GM21825 (cell line): ENCODE data around the gene KLHL30.
"Not testable (repeated sequence)": the region's sequence is repeated elsewhere in the genome, so short reads cannot be mapped to it uniquely, and the experiment has no call there.

Source experiments
- ATAC-seq: cut with Tn5 transposase; IDR thresholded peaks from one replicate; pipeline ENCODE4 v1.9.1; 2021; ENCODE audit warnings: mild to moderate bottlenecking, moderate library complexity; ENCODE audit not compliant: unreplicated experiment

KLHL30 gene

DNA sequence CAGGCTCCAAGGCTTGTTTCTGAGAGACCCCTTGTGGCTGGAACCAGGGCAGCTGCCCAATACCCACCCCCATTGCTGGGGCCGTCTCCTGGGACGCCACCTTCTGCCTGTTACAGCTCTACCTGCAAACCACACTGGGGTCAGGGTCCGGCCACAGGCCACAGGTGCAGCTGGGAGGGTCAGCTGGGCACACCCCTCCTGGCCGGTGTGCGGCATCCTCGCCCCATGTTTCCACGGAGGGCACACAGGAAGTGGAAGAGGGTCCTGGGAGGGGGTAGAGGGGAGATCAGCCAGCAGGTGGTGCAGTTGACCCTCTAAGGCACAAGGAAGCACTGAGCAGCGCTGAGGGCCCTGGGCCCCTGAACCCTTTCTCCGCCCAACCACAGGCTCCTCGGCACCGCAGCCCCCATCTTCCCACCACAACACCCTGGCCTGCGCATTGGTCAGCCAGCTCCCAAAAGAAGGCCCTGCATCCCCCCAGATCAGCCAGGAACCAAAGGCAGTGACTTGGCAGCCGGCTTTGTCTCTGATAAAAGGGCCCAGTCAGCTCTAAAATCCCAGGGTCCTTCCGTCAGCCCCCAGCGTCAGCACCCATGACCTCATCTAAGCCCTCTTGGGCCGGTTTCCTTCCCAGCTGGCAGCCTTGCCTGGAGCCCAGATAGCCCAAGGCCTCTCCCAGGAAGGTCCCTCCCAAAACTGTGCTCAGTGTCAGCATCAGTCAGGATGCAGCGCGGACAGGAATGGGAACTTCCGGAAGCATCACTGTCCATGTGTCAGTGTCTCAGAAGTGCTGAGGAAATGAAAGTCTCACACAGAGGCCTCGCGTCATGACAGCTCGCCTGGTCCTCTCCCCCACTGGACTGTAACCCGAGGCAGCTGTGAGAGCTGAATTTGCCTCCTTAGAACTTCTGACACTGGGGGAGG, 22.0 kb downstream of the KLHL30 start:
- no peak for ATAC-seq

DNA sequence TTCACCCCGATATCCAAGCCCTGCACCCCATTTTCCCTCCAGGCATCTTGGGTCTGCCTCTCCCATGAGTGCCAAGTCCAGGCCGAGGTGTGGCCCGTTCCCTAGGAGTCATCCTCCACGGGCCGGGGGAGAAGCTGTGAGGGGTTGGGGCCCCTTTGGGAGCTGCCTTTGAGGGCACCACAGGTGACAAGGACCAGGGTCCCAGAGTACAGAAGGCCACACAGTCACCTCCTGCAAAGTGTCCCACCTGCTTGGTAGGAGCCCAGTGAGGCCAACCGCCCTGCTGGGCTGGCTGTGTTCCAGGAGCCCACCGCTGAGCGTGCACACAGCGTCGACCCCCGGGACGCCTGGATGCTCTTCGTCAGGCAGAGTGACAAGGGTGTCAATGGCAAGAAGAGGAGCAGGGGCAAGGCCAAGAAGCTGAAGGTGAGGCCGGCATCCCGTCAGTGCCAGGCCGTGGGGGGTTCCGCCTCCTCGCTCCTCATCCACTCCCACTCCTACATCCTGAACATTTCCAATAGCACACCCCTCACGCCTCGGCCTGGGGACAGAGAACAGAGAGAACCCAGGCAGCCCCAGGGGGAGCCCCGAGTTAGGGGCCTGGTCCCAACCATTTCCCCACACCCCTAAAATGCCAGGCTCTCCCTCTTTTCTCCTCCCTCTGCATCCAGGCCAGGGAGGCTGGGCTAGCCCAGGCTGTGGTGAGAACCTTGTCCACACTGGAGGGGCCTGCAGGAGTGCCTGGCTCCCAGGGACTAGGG, 23.0 kb downstream of the KLHL30 start:
- ATAC-seq: no peak

DNA sequence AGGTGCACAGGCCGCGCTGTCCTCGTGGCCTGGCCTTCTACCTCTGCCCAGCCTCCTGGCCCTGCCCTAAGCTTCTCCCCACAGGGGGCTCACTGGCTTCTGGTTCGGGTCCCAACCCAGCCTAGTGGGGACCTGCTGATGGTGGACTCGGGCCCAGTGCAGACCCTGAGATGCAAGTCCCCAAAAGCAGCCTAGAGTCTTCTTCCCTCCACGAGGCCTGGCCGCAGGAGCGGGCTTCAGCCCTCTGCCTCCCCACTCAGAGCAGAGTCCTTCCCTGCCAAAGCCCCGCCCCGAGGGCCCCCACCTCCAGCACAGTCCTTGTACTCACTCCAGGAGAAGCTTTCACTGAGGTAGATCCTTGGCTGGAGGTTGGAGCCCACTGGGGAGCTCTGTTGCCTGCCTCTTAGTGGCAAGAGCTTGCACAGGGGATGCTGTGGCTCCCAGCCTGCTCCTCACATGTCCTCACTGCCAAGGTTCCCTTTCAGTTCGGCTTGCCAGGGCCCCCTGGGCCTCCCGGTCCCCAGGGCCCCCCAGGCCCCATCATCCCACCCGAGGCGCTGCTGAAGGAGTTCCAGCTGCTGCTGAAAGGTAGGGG, 23.9 kb downstream of the KLHL30 start:
- no peak for ATAC-seq

DNA sequence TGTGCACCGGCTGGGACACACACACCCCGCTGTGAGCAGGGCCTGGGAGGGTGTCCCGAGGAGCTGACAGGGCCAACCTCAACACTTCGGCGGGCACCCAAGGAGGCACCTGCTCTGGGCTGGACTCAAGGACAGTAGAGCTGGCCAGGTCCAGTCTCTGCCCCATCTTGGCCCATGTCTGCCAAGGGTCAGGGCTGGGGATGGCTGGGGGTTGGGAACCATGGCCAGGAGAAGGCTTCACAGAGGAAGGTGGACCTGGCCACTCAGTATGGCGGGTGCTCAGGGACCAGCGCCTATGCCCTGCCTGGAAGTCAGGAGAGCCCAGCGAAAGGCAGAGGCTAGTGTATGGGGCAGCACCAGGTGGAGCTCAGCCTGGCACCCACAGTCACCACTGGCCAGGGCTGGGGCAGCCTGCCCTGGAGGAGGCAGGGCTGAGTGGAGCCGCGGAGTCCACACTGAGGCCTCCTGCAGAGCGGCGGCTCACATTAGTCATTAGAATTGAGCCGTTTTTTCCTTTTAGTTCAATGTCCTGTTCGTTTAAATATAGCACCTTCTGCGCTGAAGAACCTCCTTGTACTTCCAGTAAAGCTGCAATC, 24.5 kb downstream of the KLHL30 start:
- no peak for ATAC-seq

DNA sequence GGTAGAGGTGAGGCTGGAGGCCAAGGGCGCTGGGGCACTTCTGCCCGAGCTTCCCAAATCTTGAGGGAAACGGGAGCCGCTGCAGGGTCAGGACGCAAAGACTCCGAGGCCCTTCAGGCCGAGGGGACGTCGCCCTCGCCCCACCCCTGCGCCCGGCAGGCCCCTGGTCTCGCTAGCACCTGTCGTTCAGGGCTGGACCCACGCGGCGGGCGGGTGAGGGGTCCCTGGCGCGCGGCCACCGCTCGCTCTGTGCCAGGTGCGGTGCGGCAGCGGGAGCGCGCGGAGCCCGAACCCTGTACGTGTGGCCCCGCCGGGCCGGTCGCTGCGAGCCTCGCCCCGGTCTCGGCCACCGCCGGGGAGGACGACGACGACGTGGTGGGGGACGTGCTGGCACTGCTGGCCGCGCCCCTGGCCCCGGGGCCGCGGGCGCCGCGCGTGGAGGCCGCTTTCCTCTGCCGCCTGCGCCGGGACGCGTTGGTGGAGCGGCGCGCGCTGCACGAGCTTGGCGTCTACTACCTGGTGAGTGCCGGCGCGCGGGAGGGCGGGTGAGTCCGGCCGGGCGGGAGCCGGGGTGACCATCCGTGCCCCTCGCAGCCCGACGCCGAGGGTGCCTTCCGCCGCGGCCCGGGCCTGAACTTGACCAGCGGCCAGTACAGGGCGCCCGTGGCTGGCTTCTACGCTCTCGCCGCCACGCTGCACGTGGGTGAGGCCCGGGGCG, 25.2 kb downstream of the KLHL30 start:
- no peak for ATAC-seq

DNA sequence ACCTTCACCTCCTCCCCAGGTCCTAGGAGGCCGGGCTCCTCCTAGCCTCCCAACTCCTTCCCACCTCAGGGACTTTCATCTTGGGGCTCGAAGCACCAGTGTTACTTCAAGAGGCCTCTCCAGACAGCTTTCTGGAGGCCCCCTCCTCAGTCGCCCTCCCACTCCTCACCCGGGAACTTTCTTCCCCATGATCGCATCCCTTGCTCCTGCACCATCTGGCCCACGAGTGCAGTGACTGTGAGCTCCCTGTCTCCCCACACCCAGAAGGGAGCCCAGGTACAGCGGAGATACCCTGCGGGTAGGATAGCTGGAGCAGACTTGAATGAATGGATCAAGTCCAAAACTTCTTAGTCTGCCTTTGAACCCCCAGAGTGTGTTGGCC, 26.4 kb downstream of the KLHL30 start:
- ATAC-seq: no peak

DNA sequence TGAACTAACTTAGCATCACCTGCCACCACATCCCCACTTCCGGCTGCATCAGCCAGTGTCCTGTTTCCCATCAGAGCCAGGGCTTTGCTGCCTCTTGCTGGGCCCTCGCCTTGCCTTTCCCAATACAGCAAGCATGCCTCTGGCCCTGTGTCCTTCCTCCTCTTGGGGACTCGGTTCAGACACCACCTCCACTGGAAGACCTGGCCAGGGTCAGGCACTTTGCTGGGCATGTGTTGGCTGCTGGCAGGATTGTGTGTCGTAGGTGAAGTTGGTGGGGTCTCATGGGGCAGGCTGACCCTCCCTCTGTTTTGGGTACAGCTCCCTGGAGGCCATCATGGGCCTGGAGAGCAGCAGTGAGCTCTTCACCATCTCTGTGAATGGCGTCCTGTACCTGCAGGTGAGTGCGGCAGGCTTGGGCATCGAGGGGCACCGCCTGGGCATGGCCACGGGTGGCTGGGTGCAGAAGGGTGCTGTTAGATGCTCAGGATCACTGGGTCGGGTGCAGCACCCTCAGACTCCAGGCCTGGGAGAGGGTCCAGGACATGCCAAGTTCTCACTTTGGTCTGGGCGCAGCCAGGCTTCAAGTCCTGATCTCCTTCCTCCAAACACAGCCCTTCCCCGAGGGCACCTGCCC, 26.9 kb downstream of the KLHL30 start:
- ATAC-seq: no peak

DNA sequence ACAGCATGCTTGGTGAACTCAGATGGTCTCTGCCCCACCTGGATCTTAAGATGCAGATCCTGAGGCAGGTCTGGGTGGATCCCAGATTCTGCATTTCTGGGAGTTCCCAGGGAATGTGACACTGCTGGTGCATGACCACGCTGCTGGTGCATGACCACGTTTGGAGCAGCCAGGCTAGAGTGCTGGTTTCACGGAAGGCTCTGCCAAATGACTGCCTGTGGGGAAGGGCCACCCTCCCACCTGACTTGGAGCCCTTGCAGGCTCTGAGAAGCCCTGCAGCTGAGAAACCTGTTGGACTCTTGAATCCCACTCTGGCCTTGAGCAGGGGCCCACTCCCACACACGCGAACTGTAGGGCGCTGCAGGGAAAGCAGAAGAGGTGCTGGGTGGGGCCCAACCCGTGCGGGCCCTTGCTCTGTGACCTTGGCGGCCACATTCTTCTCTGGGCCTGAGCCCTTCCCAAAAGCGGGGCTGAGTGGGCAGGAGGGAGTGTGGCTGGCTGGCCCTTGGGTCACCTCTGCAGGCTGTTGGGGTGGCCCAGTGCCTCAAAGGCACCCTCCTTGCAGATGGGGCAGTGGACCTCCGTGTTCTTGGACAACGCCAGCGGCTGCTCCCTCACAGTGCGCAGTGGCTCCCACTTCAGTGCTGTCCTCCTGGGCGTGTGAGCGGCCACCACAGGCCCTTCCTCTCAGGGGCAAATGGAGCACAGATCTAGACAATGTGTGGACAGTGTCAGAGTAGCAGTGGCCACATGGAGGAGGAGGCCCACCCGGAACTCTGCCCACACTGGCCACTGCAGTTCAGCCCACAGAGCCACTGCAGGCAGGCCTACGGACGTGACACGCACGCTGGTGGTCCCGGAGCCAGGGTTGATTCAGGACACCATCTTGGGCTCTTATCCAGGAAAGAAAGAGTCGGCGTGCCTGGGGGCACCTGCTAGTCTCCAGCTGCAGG, 28.2 kb downstream of the KLHL30 start:
- no peak for ATAC-seq

DNA sequence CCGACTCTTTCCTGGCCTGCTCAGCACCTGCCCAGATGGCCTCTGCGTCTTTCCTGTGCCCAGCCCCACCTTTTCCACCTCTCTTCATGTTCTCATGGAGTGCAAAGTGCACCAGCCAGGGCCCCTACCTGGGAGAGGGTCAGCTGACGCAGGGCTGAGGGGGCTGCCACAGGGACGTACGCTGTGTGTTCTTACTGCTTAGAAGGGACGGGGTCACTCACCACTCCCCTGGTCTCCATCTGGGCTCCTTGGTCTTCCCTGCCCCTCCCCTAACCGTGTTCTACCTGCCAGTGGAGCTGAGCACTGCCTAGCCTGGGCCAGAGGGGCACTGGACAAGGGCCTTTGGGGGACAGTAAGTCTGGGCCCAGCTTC, 28.9 kb downstream of the KLHL30 start:
- ATAC-seq: no peak

DNA sequence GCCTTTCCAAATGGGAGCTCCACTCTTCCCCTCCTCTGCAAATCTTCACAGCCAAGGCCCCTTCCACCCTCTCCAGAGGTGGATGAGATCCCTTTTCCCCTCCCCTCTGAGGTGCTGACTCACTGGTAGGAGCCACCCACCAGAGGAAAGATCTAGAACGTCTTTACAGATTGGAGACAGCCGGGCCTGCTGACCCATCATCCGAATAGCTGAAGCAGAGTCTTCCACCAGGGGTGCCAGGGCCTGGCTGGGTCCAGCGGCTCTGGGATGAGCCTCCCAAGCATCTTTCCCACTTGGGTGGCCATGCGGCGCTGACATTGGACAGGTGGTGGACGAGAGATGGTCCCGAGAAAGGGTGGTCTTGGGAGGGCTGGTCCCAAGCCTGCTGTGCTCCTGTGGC, 29.3 kb downstream of the KLHL30 start:
- ATAC-seq: no peak

DNA sequence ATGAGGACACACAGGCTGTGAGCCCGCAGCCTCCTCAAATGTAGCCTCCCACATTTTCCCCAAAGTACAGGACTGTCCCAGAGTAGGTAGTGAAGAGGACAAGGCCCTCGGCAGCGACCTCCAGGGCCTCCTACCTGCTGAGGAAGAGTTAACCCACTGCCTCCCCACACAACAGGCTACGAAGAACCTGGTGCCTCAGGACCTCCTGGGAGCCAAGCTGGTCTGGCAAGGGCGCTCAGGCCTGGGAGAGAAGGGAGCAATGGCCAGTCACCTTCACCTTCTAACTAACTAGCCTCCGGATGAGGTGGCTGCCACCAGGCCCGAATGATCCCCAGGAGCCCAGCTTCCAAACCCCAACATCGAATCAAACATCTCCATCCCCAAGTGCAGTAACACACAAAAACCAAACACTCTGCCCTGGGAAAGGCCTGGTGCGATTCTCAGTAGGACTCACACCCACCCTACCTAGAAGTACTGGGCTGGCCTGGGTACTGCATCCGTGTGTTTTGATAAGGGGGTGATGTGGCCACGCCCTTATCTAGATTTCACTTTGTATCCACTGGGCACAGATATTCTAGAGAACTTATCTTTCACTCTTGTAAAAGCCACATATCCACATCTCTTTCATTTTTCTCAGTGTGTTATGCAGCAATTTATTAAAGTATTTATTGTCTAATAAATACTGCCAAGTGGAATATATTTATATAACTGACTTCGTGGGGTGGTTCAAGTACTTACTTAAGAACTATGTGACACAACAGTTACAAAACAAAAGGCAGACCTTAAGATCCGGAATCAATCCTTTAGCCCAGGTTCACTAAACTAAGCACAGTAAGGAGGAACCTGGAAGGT, 30.0 kb downstream of the KLHL30 start:
- no peak for ATAC-seq

DNA sequence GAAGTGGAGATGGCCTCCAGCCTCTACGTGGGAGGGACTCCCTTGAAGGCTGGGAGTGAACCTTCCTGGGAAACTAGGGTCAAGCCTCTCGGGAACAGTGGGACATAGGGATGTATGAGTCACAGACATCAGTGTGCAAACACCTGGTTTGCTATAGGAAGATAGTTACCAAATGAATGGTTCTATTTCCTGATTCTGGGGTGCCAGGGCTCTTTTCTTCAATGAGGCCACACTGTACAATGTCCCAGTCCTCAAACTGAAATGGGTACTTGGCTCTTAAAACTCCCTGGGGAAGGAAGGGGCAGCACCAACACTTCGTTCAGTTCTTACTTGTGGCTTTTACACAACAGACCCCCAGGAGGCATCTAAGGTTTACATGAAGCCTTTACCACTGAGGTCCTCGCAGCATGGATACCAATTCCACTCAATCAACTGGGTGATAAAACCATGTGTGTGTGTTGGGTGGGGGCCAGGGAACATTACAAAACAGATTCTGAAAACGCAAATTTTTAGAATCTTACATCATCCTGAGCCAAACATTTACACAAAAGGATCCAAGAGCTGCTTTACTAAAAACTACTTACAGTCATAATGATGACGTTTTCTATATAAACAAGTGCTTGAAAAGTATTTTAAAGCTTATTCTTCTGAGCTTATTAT, 30.7 kb downstream of the KLHL30 start:
- ATAC-seq: no peak

DNA sequence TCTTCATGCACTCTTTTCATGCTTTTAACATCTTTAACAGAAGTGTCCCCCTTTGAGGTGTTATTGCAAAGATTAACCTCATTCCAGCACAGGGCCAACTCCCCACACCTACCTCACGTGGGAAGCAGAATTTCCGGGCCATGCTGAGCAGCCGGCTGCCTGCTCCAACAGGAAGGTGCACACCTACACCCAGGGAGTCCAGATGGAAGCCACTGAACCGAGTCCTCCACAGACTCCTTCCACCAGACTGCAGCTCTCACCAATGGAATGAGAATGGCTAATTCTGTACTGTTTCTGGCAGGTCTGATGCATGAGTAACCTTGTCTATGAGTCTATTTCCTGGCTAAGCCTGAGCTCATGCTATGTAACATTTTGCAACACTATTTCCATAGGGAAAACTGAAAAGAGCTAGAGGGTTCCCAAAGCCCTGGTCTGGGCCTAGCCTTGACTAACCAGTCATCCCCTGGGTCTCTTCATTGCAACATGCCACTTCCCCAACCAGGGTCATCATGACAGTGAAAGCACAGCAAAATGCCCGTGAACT, 31.3 kb downstream of the KLHL30 start:
- no peak for ATAC-seq

DNA sequence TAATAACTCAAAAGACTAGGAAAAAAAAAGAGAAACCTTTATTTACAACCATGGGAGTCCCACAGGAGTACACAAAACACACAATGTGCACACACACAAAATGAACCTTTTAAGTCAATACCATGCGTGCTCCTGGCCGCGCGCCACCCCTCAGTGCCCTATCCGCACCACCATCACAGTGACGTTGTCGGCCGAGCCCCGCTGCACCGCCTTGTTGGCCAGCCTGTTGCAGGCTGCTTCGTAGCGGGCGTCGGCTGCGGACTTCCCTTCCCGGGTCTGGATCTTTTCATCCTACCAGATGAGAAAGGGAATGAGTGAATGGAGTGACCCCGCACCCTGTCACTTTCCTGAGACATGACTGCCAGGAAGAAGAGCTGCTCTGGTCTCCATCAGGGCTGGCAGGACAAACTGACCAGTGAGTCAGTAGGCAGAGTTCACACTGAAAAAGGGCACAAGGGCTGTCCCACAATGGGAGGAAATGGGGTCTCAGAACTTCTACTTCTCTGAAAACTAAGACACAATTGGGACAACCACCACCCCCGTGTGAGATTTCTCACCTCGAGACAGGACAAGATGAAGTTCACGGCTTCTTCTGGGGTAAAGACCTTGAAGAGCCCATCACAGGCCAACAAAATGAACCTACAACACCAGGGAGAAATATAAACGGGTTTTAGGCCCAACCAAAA, 32.1 kb downstream of the KLHL30 start:
- ATAC-seq: no peak

DNA sequence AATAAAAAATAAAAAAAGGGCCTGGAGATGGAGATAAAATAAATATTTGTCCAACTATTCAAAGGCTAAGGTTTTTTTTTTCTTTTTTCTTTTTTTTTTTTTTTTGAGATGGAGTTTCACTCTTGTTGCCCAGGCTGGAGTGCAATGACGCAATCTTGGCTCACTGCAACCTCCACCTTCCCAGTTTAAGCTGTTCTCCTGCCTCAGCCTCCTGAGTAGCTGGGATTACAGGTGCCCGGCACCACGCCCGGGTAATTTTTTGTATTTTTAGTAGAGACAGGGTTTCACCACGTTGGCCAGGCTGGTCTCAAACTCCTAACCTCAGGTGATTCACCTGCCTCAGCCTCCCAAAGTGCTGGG, 32.6 kb downstream of the KLHL30 start:
- not testable (repeated sequence) for ATAC-seq

DNA sequence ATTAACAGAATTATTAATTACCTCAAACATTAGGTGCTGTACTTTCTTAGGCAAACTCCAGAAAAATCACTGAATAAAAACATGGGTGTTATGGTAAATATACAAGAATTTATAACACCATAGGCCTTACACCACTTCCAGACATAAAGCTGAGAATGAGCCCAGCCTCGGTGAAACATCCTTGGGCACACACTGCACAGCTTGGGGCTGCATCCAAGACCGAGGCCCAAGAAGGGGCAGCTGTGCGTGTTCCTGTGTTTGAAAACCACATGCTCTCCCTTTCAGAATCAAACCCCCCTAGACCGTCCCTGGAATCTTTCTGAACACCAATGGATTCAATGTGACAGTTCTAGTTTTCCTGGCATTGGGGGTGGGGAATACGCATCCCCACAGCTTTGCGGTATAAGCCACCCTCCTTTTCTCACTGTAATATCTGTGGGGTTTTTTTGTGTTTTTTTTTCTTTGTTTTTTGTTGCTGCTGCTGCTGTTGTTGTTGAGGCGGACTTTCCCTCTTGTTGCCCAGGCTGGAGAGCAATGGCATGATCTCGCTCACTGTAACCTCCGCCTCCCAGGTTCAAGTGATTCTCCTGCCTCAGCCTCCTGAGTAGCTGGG, 33.2 kb downstream of the KLHL30 start:
- ATAC-seq: no peak

DNA sequence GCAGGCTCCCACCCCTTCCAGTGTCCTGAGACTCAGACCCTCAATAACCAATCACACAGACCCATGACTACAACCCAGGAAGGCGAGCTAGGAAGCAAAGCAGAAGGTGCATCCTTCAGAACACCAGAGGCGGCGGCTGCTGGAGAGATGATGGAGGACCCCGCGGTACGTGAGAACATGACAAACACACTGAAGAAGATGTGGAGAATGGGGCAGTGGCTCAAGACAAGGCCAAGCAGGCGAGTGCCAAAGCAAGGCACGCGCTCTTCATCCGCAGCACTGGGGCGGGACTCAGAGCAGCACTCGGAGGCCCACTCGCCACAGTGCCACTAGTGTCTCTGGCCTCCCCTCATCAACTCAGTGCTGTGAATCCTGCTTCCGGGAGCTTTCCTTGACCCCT, 34.0 kb downstream of the KLHL30 start:
- no peak for ATAC-seq
